ENCODE results near the gene INCENP. TPM values are rescaled to one million over a fixed set of nuclear protein-coding genes. Genes with fewer than 3 reads are reported as not detected.
A peak's percentile ranks its signal among the peaks of the same experiment; 100 is the strongest.
"Not testable (repeated sequence)": the region's sequence is repeated elsewhere in the genome, so short reads cannot be mapped to it uniquely, and the experiment has no call there.

Gene INCENP
- total RNA-seq, 1 experiment from 2014 or later, result 103 TPM

- DNase-seq (ENCODE audit: low read depth), result no peak
Observed at GRCh38 chr11:62169448-62169847, 45.6 kb downstream of the INCENP start.

DNA sequence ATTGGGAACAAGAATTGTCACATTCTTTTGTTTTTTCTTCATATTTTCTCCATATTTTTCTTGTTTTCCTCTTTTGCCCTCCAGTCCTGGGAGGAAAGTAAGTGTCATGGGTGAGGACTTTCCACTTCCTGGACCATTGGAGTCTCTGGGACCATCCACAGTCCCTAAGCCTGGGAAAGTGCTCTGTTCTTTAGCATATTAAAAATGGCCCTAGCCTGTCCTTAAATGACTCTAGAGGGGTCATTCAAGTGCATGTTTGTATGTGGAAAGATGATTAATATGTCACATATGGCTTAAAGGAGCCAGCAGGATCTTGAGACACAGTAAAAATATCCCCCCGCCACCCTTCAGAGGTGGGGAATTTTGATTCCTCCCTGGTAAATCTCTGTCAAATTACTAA lies 46.1 kb downstream of the INCENP start:
- DNase-seq (ENCODE audit: low read depth), result no peak

DNA sequence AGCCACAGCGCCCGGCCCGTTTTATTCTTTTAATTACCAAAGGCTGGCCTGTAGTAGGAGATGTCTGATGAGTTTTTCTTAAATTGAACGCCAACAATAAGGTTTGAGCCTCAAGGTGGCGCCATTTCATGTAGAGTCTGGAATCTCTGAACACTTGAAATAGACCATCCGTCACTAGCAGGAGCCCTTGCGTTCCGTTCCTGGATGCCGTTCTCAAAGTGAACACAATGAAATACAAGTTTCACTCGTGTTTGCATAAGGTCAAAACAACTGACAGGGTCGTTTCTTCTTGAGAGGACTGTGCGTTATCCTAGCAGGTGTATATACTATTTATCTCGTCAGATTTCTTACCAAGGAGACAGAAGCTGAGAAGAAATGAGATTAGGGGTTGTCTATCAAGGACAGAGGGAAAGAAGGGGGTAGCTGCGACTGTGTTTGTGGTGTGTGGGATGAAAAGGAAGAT lies 47.5 kb downstream of the INCENP start:
- DNase-seq (ENCODE audit: low read depth), result peak; percentile 78

DNA sequence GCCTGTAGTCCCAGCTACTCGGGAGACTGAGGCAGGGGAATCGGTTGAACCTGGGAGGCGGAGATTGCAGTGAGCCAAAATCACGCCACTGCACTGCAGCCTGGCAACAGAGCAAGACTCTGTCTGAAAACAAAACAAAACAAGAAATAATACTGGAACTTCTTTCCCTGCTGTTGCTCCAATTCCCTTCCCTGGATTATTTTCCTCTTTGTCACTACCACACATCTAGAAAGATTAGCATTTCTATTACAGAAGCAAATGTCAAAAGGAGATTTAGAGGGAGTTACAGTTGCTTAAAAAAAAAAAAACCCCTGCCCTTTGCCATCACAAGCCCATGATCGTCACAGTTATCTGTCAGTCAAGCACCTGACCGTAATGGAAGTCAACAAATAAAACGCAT lies 48.5 kb downstream of the INCENP start:
- no peak for DNase-seq (ENCODE audit: low read depth)

GRCh38 chr11:62176766-62177165 lies 53.0 kb downstream of the INCENP start:
- no peak for DNase-seq (ENCODE audit: low read depth)

- DNase-seq (ENCODE audit: low read depth), result no peak
Observed at GRCh38 chr11:62179995-62180394, 56.2 kb downstream of the INCENP start.

GRCh38 chr11:62181097-62181496 lies 57.3 kb downstream of the INCENP start:
- DNase-seq (ENCODE audit: low read depth), result no peak

DNA sequence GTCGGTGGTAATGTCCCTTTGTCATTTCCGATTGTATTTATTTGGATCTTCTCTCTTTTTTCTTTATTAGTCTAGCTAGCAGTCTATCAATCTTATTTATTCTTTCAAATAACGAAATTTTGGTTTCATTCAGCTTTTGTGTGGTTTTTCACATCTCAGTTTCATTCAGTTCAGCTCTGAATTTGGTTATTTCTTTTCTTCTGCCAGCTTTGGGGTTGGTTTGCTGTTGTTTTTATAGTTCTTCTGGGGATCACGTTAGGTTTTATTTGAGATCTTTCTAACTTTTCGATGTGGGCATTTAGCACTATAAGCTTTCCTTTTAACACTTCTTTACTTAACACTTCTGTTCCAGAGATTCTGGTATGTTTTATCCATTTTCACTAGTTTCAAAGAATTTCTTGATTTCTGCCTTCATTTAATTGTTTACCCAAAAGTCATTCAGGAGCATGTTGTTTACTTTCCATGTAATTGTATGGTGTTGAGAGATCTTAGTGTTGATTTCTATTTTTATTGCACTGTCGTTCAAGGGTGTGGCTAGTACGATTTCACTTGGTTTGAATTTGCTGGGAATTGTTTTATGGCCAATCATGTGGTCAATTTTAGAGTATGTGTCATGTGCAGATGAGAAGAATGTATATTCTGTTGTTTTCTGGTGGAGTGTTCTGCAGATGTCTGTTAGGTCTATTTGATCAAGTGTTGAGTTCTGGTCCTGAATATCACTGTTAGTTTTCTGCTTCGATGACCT lies 58.5 kb downstream of the INCENP start:
- DNase-seq (ENCODE audit: low read depth), result no peak

DNA sequence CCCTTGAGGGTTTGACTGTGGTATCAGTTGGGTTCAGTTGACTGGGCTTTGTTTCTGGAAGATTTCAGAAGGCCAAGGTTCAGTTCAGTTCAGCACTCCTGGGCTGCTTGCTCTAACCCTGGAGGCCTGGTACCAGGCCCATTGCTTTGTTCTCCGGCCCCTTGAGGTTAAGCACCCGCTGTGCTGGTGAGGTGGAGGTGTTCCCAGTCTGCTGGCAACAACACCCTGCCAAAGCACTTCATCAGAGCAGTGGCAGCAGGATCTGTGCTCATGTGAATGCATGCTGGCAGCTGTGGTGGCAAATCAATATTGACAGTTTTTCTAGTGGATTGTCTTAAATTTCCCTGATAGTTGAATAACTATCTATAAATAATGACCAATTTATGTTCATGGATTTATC lies 62.4 kb downstream of the INCENP start:
- DNase-seq (ENCODE audit: low read depth), result no peak

GRCh38 chr11:62190011-62190410 lies 66.2 kb downstream of the INCENP start, which contains the start of gene SCGB1D1:
Gene SCGB1D1, plus strand, starts transcription at chr11:62190216. Its CDS starts 69 bp downstream, at chr11:62190285.
- no peak for DNase-seq (ENCODE audit: low read depth)

DNA sequence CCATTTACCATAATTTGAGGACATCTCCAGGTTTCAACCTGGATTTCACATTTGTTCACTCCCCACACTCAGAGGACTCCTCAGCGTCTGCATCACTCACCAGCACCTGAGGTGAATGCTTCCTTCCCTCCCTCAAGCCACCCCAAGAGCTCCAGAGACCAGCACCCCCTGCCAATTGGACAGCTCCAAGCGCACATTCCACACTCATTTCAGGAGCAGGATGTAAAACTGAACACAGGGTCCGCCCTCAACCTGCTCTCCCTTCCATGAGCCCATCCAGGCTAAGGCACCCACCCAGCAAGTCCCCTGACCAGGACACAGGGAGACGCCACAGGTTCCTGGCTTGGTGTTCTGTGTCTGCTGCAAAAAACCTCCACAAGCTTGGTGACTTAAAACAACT lies 70.1 kb downstream of the INCENP start:
- peak; percentile 15 for DNase-seq (ENCODE audit: low read depth)

DNA sequence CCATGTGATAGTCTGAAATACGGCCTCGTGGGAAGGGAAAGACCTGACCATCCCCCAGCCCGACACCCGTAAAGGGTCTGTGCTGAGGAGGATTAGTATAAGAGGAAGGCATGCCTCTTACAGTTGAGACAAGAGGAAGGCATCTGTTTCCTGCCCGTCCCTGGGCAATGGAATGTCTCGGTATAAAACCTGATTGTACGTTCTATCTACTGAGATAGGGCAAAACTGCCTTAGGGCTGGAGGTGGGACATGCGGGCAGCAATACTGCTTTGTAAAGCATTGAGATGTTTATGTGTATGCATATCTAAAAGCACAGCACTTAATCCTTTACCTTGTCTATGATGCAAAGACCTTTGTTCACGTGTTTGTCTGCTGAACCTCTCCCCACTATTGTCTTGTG lies 71.2 kb downstream of the INCENP start:
- DNase-seq (ENCODE audit: low read depth), result not testable (repeated sequence)

- DNase-seq (ENCODE audit: low read depth), result no peak
Observed at GRCh38 chr11:62195945-62196344, 72.1 kb downstream of the INCENP start.

DNA sequence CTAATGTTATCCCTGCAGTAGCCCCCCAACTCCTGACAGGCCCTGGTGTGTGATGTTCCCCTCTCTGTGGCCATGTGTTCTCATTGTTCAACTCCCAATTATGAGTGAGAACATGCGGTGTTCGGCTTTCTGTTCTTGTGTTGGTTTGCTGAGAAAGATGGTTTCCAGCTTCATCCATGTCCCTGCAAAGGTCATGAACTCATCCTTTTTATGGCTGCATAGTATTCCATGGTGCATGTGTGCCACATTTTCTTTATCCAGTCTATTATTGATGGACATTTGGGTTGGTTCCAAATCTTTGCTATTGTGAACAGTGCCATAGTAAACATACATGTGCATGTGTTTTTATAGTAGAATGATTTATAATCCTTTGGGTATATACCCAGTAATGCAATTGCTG lies 73.6 kb downstream of the INCENP start:
- not testable (repeated sequence) for DNase-seq (ENCODE audit: low read depth)

GRCh38 chr11:62201376-62201775 lies 77.6 kb downstream of the INCENP start:
- no peak for DNase-seq (ENCODE audit: low read depth)

Other genes starting within 250 kb of the INCENP start
- 61.3 and 65.3 TPM in 2 replicates for gene FADS3, start 232.5 kb upstream of the INCENP start, total RNA-seq (2014; rRNA removed; shearing (Covaris generic))
- 3.1 and 4.8 TPM in 2 replicates for gene RAB3IL1, start 206.4 kb upstream of the INCENP start, total RNA-seq (2014; rRNA removed; shearing (Covaris generic))
- gene BEST1, start 173.7 kb upstream of the INCENP start, total RNA-seq (2014; rRNA removed; shearing (Covaris generic)), result not detected in 2 replicates
- gene FTH1, start 156.4 kb upstream of the INCENP start, total RNA-seq (2014; rRNA removed; shearing (Covaris generic)), result 334 and 1,409 TPM in 2 replicates
- not detected in 2 replicates for gene SCGB1D1, start 66.2 kb downstream of the INCENP start, total RNA-seq (2014; rRNA removed; shearing (Covaris generic))
- gene SCGB2A1, start 84.7 kb downstream of the INCENP start, total RNA-seq (2014; rRNA removed; shearing (Covaris generic)), result not detected in 2 replicates
- not detected in 2 replicates for gene SCGB1D2, start 118.2 kb downstream of the INCENP start, total RNA-seq (2014; rRNA removed; shearing (Covaris generic))
- gene SCGB2A2, start 146.1 kb downstream of the INCENP start, total RNA-seq (2014; rRNA removed; shearing (Covaris generic)), result not detected in 2 replicates
- not detected in 2 replicates for gene SCGB1D4, start 175.1 kb downstream of the INCENP start, total RNA-seq (2014; rRNA removed; shearing (Covaris generic))
- 12.2 and 13.6 TPM in 2 replicates for gene ASRGL1, start 213.4 kb downstream of the INCENP start, total RNA-seq (2014; rRNA removed; shearing (Covaris generic))